GM12873 (cell line): ENCODE results near the gene GNG13.

Experiments used
- CTCF ChIP-seq: IDR thresholded peaks from 2 replicates; pipeline ENCODE4 v1.5.1; 2012; ENCODE audit warnings: low read depth, mild to moderate bottlenecking, moderate library complexity, low read length, control low read depth; ENCODE audit not compliant: insufficient read depth; ENCODE audit errors: missing control alignments

The GNG13 gene

GRCh38 chr16:760065-760464 lies 40.5 kb downstream of the GNG13 start:
- TF ChIP-seq CTCF = no peak

- TF ChIP-seq CTCF = no peak
Measured at GRCh38 chr16:759110-759910, 41.2 kb downstream of the GNG13 start.

- no peak for TF ChIP-seq CTCF
Measured at GRCh38 chr16:756428-756827, 44.1 kb downstream of the GNG13 start.

- TF ChIP-seq CTCF = no peak
Measured at GRCh38 chr16:754656-755055, 45.9 kb downstream of the GNG13 start.

GRCh38 chr16:752007-752312 lies 48.6 kb downstream of the GNG13 start:
- no peak for TF ChIP-seq CTCF

- TF ChIP-seq CTCF = no peak
Measured at GRCh38 chr16:751152-752006, 49.2 kb downstream of the GNG13 start.

GRCh38 chr16:750485-750884 lies 50.0 kb downstream of the GNG13 start:
- TF ChIP-seq CTCF = no peak
